HG03439 (cell line): Measurements from ENCODE around the gene UCK1.

Source experiments
- ATAC-seq: cut with Tn5 transposase; IDR thresholded peaks from one replicate; pipeline ENCODE4 v1.9.1; 2021; ENCODE audit warnings: mild to moderate bottlenecking, moderate library complexity; ENCODE audit not compliant: unreplicated experiment

Gene UCK1

GRCh38 chr9:131530920-131531832 is at the start of gene UCK1:
TSS of gene UCK1 (minus strand) at chr9:131531263. CDS start at chr9:131531174, 89 bp downstream.
- peak; percentile 67 for ATAC-seq

DNA sequence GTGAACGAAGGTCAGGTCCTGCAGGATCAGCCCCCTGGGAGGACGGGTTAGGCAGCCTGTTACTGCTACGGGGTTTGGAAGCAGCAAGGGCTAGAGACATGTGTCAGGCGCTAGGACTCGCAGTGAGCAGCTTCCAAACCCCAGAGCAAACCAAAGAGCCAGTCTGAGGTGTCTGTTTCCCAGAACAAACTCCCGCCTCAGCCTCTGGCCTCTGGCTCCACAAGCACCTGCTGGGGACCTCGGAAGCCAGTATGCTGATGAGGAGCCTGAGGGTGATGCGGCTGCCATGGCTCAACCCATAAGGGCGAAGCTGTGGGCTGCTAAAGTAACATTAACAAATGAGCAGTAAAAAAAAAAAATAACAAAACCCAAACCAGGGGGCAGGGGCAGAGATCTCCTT is 49.3 kb upstream of the UCK1 start:
- no peak for ATAC-seq

DNA sequence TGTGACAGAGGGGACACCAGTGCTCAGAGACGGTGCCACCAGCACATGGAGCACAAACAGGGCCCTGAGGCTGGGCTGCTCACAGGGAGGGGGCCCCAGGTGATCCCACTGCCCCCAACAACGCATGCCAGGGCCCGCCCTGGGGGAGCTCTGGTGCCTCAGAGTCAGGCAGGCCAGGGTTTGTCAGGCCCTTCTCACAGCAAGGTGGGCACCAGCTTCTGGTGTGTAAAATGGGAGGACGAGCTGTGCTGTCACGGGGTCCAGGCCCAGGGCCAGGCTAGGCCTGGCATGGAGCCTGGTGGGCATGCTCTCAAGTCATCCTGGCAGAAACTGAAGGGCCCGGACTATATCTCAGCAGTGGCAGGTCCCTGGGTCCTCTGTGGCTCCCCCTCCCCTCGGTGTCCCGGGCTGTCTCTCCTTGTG is 48.7 kb upstream of the UCK1 start:
- no peak for ATAC-seq

GRCh38 chr9:131578731-131579504 is 47.9 kb upstream of the UCK1 start:
- ATAC-seq = no peak

- no peak for ATAC-seq
Measured at GRCh38 chr9:131578021-131578420, 47.0 kb upstream of the UCK1 start.

- no peak for ATAC-seq
Measured at GRCh38 chr9:131577005-131578000, 46.2 kb upstream of the UCK1 start.

GRCh38 chr9:131575946-131576853 is 45.1 kb upstream of the UCK1 start:
- no peak for ATAC-seq

GRCh38 chr9:131574730-131575640 is 43.9 kb upstream of the UCK1 start:
- no peak for ATAC-seq

- no peak for ATAC-seq
Measured at GRCh38 chr9:131567910-131568309, 36.8 kb upstream of the UCK1 start.

DNA sequence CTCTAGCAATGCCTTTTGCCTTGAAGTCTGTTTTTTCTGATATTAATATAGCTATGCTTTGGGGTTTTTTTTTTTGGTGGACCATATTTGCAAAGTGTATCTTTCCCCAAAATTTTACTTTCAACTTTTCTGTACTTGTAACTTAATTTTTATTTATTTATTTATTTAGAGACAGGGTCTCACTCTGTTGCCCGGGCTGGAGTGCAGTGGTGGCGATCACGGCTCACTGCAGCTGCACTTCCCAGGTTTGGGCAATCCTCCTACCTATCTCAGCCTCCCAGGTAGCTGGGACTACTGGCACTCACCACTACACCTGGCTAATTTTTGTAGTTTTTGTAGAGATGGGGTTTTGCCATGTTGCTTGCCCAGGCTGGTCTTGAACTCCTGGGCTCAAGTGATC is 35.1 kb upstream of the UCK1 start:
- no peak for ATAC-seq

- ATAC-seq = no peak
Measured at GRCh38 chr9:131565369-131565768, 34.3 kb upstream of the UCK1 start.

GRCh38 chr9:131562032-131562959 is 31.2 kb upstream of the UCK1 start:
- ATAC-seq = no peak

DNA sequence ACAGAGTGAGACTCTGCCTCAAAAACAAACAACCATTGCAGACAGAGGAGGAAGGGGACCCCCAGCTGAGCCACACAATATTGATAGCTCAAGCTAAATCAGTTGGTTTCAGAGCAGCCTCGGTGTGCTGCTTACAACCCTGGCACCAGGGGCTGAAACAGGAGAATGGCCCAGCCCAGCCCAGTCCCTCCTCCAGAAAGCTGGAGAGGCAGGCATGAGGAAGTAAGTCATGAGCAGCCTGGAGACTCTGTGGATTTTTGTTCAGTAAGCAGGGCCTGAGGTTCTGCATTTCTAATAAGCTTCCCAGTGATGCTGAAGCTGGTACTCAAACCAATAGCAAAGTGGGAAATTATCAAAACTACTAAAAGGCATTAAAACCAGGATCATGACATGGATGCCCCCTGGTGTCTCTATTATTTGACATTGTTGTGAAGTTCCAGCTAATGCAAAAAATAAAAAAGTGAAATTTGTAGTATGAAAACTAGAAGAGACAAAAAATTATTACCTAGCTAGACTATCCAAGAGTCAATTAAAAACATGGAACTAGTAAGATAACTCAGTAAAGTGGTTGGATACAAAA is 28.4 kb upstream of the UCK1 start:
- ATAC-seq = no peak

- no peak for ATAC-seq
Measured at GRCh38 chr9:131557855-131558548, 26.9 kb upstream of the UCK1 start.

DNA sequence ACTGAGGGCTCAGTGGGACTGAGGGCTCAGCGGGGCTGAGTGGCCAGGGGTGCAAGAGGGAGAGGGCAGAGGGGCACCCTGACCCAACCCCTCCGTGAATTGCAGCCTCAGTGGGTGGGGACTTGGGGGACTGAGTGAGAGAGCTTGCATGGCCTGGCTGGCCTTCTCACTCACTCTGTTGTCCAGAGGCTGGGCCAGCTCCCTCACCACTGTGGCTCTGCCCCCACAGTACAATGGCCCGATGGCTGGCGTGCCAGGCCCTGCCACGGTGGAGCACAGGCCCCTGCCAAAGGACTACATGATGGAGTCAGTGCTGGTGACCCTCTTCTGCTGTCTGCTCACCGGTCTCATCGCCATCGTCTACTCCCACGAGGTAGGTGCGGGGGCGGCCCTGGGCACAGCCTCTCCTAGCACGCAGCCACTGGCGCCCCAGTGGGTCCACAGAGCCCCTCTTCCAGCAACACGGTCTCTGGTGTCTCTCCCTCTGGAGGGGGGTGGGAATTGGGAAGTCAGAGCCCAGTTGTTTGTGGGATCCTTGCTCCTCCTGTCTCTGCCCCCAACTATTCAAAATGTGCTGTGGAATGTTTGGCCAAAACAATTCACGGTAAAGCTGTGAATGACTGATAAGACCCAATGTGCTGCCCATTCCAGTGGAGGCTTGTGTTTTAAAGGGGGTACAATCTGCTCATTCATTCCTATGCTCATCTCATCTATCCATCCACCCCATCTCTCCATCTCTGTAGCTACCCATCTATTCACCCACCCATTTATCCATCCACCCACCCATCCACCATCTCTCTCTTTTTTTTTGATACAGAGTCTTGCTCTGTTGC is 25.0 kb upstream of the UCK1 start:
- ATAC-seq = no peak
